WERI-Rb-1 (cell line): ENCODE data around the gene GALNT11.

Source experiments
- DNase-seq: peaks from one replicate; pipeline ENCODE4 v3.0.0-alpha.2; 2020
- H3K27ac ChIP-seq: fragments of 250-450 bp; sonication (Bioruptor Pico); 2 replicates; pipeline ENCODE4 v1.5.1; 2020; ENCODE audit warnings: mild to moderate bottlenecking, moderate library complexity
- H3K27me3 ChIP-seq: fragments of 250-450 bp; sonication (Bioruptor Pico); 2 replicates; pipeline ENCODE4 v1.5.1; 2021; ENCODE audit warnings: mild to moderate bottlenecking, low read depth, moderate library complexity; ENCODE audit not compliant: insufficient read depth, severe bottlenecking
- H3K36me3 ChIP-seq: fragments of 250-450 bp; sonication (Bioruptor Pico); 2 replicates; pipeline ENCODE4 v1.5.1; 2020; ENCODE audit warnings: mild to moderate bottlenecking, moderate library complexity
- H3K4me3 ChIP-seq: 2 replicates; pipeline ENCODE4 v1.5.1; 2011; ENCODE audit warnings: low read depth, mild to moderate bottlenecking, control low read depth, low read length
- H3K9me3 ChIP-seq: fragments of 250-450 bp; sonication (Bioruptor Pico); 2 replicates; pipeline ENCODE4 v1.5.1; 2021; ENCODE audit warnings: mild to moderate bottlenecking, moderate library complexity; ENCODE audit not compliant: severe bottlenecking
- CTCF ChIP-seq: IDR thresholded peaks from 2 replicates; pipeline ENCODE4 v1.5.1; 2011; ENCODE audit warnings: low read depth, mild to moderate bottlenecking, control low read depth, inconsistent platforms, low read length

The GALNT11 gene

GRCh38 chr7:152103691-152104090, 78.2 kb downstream of the GALNT11 start:
- Histone ChIP-seq H3K36me3 (peaks cover 16% of the 10 kb centered on the region), H3K27ac (no peak overlapping the region), H3K27me3 (no peaks in the 10 kb centered on the region), H3K9me3 (no peaks in the 10 kb centered on the region), H3K4me3 (no peak overlapping the region)
- no peak for DNase-seq
- TF ChIP-seq CTCF = no peak

- Histone ChIP-seq H3K4me3 (no peak overlapping the region), H3K36me3 (peaks cover 19% of the 10 kb centered on the region), H3K27ac (no peak overlapping the region), H3K27me3 (no peaks in the 10 kb centered on the region), H3K9me3 (no peaks in the 10 kb centered on the region)
- no peak for DNase-seq
- TF ChIP-seq CTCF = no peak
Observed at GRCh38 chr7:152105205-152105604, 79.7 kb downstream of the GALNT11 start.

- Histone ChIP-seq H3K9me3 (no peaks in the 10 kb centered on the region), H3K27ac (no peak overlapping the region), H3K4me3 (no peak overlapping the region), H3K27me3 (no peaks in the 10 kb centered on the region), H3K36me3 (peaks cover 11% of the 10 kb centered on the region)
- TF ChIP-seq CTCF = no peak
- no peak for DNase-seq
Observed at GRCh38 chr7:152106990-152107389, 81.5 kb downstream of the GALNT11 start.

GRCh38 chr7:152107945-152108344, 82.5 kb downstream of the GALNT11 start:
- no peaks in the 10 kb centered on the region for H3K27me3 ChIP-seq
- peaks cover 11% of the 10 kb centered on the region for H3K36me3 ChIP-seq
- H3K27ac ChIP-seq = no peak overlapping the region
- H3K9me3 ChIP-seq = no peaks in the 10 kb centered on the region
- DNase-seq = no peak
- H3K4me3 ChIP-seq = no peak overlapping the region
- no peak for TF ChIP-seq CTCF

- no peak for TF ChIP-seq CTCF
- no peak for DNase-seq
- no peak overlapping the region for H3K27ac ChIP-seq
Observed at GRCh38 chr7:152108359-152108758, 82.9 kb downstream of the GALNT11 start.

GRCh38 chr7:152112829-152113228, 87.4 kb downstream of the GALNT11 start:
- no peak for TF ChIP-seq CTCF
- Histone ChIP-seq H3K27ac (no peak overlapping the region), H3K9me3 (no peaks in the 10 kb centered on the region), H3K4me3 (no peak overlapping the region), H3K27me3 (no peaks in the 10 kb centered on the region), H3K36me3 (peaks cover 34% of the 10 kb centered on the region)
- no peak for DNase-seq

More at GRCh38 chr7:152108359-152108758, 82.9 kb downstream of the GALNT11 start:
- Histone ChIP-seq H3K36me3 (peaks cover 15% of the 10 kb centered on the region), H3K4me3 (no peak overlapping the region), H3K27me3 (no peaks in the 10 kb centered on the region), H3K9me3 (no peaks in the 10 kb centered on the region)
